Measurements from ENCODE around the gene CPSF7. TPM values are rescaled to one million over a fixed set of nuclear protein-coding genes. Genes with fewer than 3 reads are reported as not detected.

The CPSF7 gene
- total RNA-seq, 1 experiment from 2014 or later = 87.0 TPM

- no peak overlapping the region for H3K4me2 ChIP-seq
- peaks cover 39% of the 10 kb centered on the region for H4K20me1 ChIP-seq (ENCODE audit: insufficient read depth)
- DNase-seq = no peak
- H3K4me3 ChIP-seq = no peak overlapping the region
- H3K9me2 ChIP-seq (ENCODE audit: insufficient read depth) = no peaks in the 10 kb centered on the region
- H3K79me2 ChIP-seq (ENCODE audit: low read depth) = peaks cover 2% of the 10 kb centered on the region; the same call in 1 of the 2 replicates
- ChIA-PET POLR2A (ENCODE audit: unreplicated experiment) (interaction anchor here (0.6 kb wide), 1 partner anchor 41 kb away, joined by 3 read pairs; no protein-coding TSS in a partner anchor), CTCF (interaction anchor here (0.6 to 2.3 kb wide), 9 partner anchors 10 to 193 kb away, joined by 3 to 20 read pairs (median 6); no protein-coding TSS in a partner anchor)
- no peaks in the 10 kb centered on the region for H3K9me3 ChIP-seq (ENCODE audit: insufficient read depth, low read depth)
- peaks cover 15% of the 10 kb centered on the region for H3K36me3 ChIP-seq (ENCODE audit: low read depth)
- no peaks in the 10 kb centered on the region for H3K27me3 ChIP-seq (ENCODE audit: insufficient read depth, low read depth)
- H3F3A ChIP-seq (ENCODE audit: insufficient read depth, low read depth) = peaks cover 15% of the 10 kb centered on the region
- H3K27ac ChIP-seq = no peak overlapping the region
- no peak overlapping the region for H2AFZ ChIP-seq
- TF ChIP-seq CTCF (conservative IDR thresholded peaks at IDR 0.05) (no peak), EZH2 (IDR thresholded peaks at IDR 0.05; ENCODE audit: low read depth) (no peak)
- H3K4me1 ChIP-seq (replicated peaks; ENCODE audit: insufficient read depth) = no peaks in the 10 kb centered on the region
- BruUV-seq (replicated peaks) = no TSS peak
- intact Hi-C loops (cut with micrococcal nuclease; ENCODE audit: unreplicated experiment) = no loop called here
Measured at GRCh38 chr11:61445516-61445915, 15.7 kb upstream of the CPSF7 start.

GRCh38 chr11:61442616-61443015, 12.8 kb upstream of the CPSF7 start:
- BruUV-seq (replicated peaks) = no TSS peak
- CTCF ChIA-PET = no interaction called here

GRCh38 chr11:61439615-61440014, 9.8 kb upstream of the CPSF7 start:
- no TSS peak for BruUV-seq (replicated peaks)
- no peaks in the 10 kb centered on the region for H3K27me3 ChIP-seq (ENCODE audit: insufficient read depth, low read depth)
- H3K27ac ChIP-seq = no peak overlapping the region
- TF ChIP-seq CTCF (conservative IDR thresholded peaks at IDR 0.05) = no peak
- TF ChIP-seq EZH2 (IDR thresholded peaks at IDR 0.05; ENCODE audit: low read depth) = no peak
- H3K4me2 ChIP-seq = no peak overlapping the region
- H4K20me1 ChIP-seq (ENCODE audit: insufficient read depth) = peaks cover 47% of the 10 kb centered on the region
- H3K4me1 ChIP-seq (replicated peaks; ENCODE audit: insufficient read depth) = no peaks in the 10 kb centered on the region
- peaks cover 43% of the 10 kb centered on the region for H3K36me3 ChIP-seq (ENCODE audit: low read depth)
- ChIA-PET CTCF (no interaction called here), POLR2A (ENCODE audit: unreplicated experiment) (interaction anchor here (0.6 kb wide), 1 partner anchor 79 kb away, joined by 3 read pairs; no protein-coding TSS in a partner anchor)
- no peak overlapping the region for H3K4me3 ChIP-seq
- H3F3A ChIP-seq (ENCODE audit: insufficient read depth, low read depth) = peaks cover 6% of the 10 kb centered on the region
- DNase-seq = no peak
- H3K9me2 ChIP-seq (ENCODE audit: insufficient read depth) = no peaks in the 10 kb centered on the region
- no peak overlapping the region for H2AFZ ChIP-seq
- intact Hi-C loops (cut with micrococcal nuclease; ENCODE audit: unreplicated experiment) = no loop called here
- no peaks in the 10 kb centered on the region for H3K9me3 ChIP-seq (ENCODE audit: insufficient read depth, low read depth)
- H3K79me2 ChIP-seq (ENCODE audit: low read depth) = peaks cover 38% of the 10 kb centered on the region

More at GRCh38 chr11:61442616-61443015, 12.8 kb upstream of the CPSF7 start:
- Histone ChIP-seq H4K20me1 (ENCODE audit: insufficient read depth) (peaks cover 38% of the 10 kb centered on the region), H3K79me2 (ENCODE audit: low read depth) (peaks cover 9% of the 10 kb centered on the region), H3K4me1 (replicated peaks; ENCODE audit: insufficient read depth) (no peaks in the 10 kb centered on the region), H3K27ac (no peak overlapping the region), H2AFZ (no peak overlapping the region), H3K4me3 (no peak overlapping the region), H3K27me3 (ENCODE audit: insufficient read depth, low read depth) (no peaks in the 10 kb centered on the region), H3F3A (ENCODE audit: insufficient read depth, low read depth) (peaks cover 15% of the 10 kb centered on the region), H3K36me3 (ENCODE audit: low read depth) (peaks cover 35% of the 10 kb centered on the region), H3K4me2 (no peak overlapping the region), H3K9me2 (ENCODE audit: insufficient read depth) (no peaks in the 10 kb centered on the region), H3K9me3 (ENCODE audit: insufficient read depth, low read depth) (no peaks in the 10 kb centered on the region)
- intact Hi-C loops (cut with micrococcal nuclease; ENCODE audit: unreplicated experiment) = no loop called here
- TF ChIP-seq EZH2 (IDR thresholded peaks at IDR 0.05; ENCODE audit: low read depth) (no peak), CTCF (conservative IDR thresholded peaks at IDR 0.05) (no peak)
- POLR2A ChIA-PET (ENCODE audit: unreplicated experiment) = no interaction called here
- DNase-seq = no peak
